Nephron (organoid): ENCODE data around the gene RNASE8.

Experiments
- H3K27ac Mint-ChIP-seq, 3 experiments: 2 replicates each; pipeline ENCODE4 v1.8.0; 2020; ENCODE audit warnings: mixed read lengths in 3 of 3, mild to moderate bottlenecking in 2 of 3, moderate library complexity in 1 of 3
- H3K27me3 Mint-ChIP-seq: 2 replicates; pipeline ENCODE4 v1.8.0; 2021; ENCODE audit warnings: low read depth, mild to moderate bottlenecking, moderate library complexity, mixed read lengths
- H3K36me3 Mint-ChIP-seq: 2 replicates; pipeline ENCODE4 v1.8.0; 2020; ENCODE audit warnings: low read depth, mixed read lengths
- H3K4me1 Mint-ChIP-seq: 2 replicates; pipeline ENCODE4 v1.8.0; 2020; ENCODE audit warnings: mixed read lengths
- H3K4me3 Mint-ChIP-seq, 3 experiments: 2 replicates each; pipeline ENCODE4 v1.8.0; 2020; ENCODE audit warnings: mild to moderate bottlenecking in 3 of 3, mixed read lengths in 3 of 3, moderate library complexity in 2 of 3
- H3K9me3 Mint-ChIP-seq: 2 replicates; pipeline ENCODE4 v1.8.0; 2020; ENCODE audit warnings: mixed read lengths
- TF ChIP-seq, protein P1 (sequence below), 3 experiments: fragments of 200-600 bp; sonication (generic); IDR thresholded peaks; one replicate each; pipeline ENCODE4 v1.5.0; 2021; ENCODE audit warnings: antibody characterized with exemption in 3 of 3; ENCODE audit not compliant: unreplicated experiment in 3 of 3

Gene RNASE8

DNA sequence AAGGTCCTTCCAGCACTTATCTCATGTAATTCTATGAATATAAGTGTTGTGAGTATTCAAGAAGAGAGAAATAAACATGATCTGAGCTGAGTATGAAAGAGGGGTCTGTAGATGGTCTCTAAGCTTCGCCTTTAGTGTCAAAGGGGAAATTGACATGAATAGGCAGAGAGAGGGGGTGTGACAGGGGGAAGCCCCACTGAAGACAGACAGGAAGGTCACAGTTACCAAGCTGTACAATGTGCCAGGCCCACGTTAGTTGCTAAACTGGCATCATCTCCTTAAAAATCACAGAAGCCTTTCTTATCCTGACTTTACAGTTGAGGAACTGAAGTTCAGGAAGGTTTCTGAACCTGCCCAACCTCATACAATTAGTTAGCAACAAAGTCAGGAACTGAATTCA is 20.1 kb downstream of the RNASE8 start:
- H3K4me1 Mint-ChIP-seq: peaks cover 15% of the 10 kb centered on the region
- no peaks in the 10 kb centered on the region for H3K27me3 Mint-ChIP-seq
- H3K27ac Mint-ChIP-seq: peak overlapping the region in 1 of 3 experiments; percentile 11
- H3K36me3 Mint-ChIP-seq: peaks cover 80% of the 10 kb centered on the region
- no peaks in the 10 kb centered on the region for H3K9me3 Mint-ChIP-seq
- TF ChIP-seq, protein P1, sequence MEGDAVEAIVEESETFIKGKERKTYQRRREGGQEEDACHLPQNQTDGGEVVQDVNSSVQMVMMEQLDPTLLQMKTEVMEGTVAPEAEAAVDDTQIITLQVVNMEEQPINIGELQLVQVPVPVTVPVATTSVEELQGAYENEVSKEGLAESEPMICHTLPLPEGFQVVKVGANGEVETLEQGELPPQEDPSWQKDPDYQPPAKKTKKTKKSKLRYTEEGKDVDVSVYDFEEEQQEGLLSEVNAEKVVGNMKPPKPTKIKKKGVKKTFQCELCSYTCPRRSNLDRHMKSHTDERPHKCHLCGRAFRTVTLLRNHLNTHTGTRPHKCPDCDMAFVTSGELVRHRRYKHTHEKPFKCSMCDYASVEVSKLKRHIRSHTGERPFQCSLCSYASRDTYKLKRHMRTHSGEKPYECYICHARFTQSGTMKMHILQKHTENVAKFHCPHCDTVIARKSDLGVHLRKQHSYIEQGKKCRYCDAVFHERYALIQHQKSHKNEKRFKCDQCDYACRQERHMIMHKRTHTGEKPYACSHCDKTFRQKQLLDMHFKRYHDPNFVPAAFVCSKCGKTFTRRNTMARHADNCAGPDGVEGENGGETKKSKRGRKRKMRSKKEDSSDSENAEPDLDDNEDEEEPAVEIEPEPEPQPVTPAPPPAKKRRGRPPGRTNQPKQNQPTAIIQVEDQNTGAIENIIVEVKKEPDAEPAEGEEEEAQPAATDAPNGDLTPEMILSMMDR (IDR thresholded peaks at IDR 0.05; ENCODE audit: unreplicated experiment in 3 of 3): no peak
- H3K4me3 Mint-ChIP-seq: no peak overlapping the region

DNA sequence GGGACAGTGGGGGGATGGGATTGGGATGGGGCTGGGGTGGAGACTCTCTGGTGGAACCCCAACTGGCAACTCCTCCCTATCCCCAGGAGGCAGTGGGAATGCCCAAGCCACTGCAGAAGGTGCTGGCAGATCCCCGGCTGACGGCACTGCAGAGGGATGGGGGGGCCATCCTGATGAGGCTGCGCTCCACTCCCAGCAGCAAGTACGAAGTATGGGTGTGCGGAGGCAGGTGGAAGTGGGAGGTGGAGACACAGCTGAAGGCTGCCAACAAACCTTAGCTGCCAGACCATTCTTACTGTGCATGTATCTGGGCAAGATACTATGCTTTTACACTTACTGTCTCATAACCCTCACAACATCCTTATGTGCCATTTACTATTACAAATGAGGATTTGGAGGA is 20.7 kb downstream of the RNASE8 start:
- Mint-ChIP-seq H3K4me3 (no peak overlapping the region), H3K9me3 (no peaks in the 10 kb centered on the region), H3K27ac (no peak overlapping the region), H3K4me1 (peaks cover 12% of the 10 kb centered on the region), H3K36me3 (peaks cover 82% of the 10 kb centered on the region), H3K27me3 (no peaks in the 10 kb centered on the region)
- TF ChIP-seq, protein P1 (IDR thresholded peaks at IDR 0.05; ENCODE audit: unreplicated experiment in 3 of 3): no peak

DNA sequence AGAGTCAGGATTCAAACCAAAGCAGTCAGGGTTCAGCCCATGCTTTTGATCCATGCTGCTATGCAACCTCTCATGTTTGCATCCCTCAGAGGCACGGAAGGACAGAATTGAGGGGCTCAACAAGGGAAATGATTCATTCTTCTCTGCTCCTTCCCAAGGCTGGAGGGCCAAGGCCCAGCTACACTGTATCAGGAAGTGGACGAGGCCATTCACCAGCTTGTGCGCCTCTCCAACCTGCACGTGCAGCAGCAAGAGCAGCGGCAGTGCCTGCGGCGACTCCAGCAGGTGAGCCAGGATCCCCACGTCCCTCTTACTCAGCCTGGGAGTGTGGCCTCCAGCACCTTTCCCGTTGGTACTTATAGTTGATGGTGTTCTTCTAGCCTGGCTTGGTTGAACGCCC is 21.1 kb downstream of the RNASE8 start:
- no peak overlapping the region for H3K4me3 Mint-ChIP-seq
- H3K4me1 Mint-ChIP-seq: peaks cover 7% of the 10 kb centered on the region
- TF ChIP-seq, protein P1 (IDR thresholded peaks at IDR 0.05; ENCODE audit: unreplicated experiment in 3 of 3): no peak
- H3K27ac Mint-ChIP-seq: no peak overlapping the region
- H3K36me3 Mint-ChIP-seq: peaks cover 78% of the 10 kb centered on the region
- H3K27me3 Mint-ChIP-seq: no peaks in the 10 kb centered on the region
- H3K9me3 Mint-ChIP-seq: no peaks in the 10 kb centered on the region

DNA sequence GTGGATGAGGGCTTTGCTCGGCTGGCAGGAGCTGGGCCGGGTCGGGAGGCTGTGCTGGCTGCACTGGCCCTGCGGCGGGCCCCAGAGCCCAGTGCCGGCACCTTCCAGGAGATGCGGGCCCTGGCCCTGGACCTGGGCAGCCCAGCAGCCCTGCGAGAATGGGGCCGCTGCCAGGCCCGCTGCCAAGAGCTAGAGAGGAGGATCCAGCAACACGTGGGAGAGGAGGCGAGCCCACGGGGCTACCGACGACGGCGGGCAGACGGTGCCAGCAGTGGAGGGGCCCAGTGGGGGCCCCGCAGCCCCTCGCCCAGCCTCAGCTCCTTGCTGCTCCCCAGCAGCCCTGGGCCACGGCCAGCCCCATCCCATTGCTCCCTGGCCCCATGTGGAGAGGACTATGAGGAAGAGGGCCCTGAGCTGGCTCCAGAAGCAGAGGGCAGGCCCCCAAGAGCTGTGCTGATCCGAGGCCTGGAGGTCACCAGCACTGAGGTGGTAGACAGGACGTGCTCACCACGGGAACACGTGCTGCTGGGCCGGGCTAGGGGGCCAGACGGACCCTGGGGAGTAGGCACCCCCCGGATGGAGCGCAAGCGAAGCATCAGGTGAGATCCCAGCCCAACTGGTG is 24.0 kb downstream of the RNASE8 start:
- peaks cover 78% of the 10 kb centered on the region for H3K36me3 Mint-ChIP-seq
- H3K9me3 Mint-ChIP-seq: no peaks in the 10 kb centered on the region
- no peaks in the 10 kb centered on the region for H3K27me3 Mint-ChIP-seq
- H3K4me1 Mint-ChIP-seq: peaks cover 3% of the 10 kb centered on the region
- H3K27ac Mint-ChIP-seq: no peak overlapping the region
- H3K4me3 Mint-ChIP-seq: no peak overlapping the region
- TF ChIP-seq, protein P1 (IDR thresholded peaks at IDR 0.05; ENCODE audit: unreplicated experiment in 3 of 3): no peak

DNA sequence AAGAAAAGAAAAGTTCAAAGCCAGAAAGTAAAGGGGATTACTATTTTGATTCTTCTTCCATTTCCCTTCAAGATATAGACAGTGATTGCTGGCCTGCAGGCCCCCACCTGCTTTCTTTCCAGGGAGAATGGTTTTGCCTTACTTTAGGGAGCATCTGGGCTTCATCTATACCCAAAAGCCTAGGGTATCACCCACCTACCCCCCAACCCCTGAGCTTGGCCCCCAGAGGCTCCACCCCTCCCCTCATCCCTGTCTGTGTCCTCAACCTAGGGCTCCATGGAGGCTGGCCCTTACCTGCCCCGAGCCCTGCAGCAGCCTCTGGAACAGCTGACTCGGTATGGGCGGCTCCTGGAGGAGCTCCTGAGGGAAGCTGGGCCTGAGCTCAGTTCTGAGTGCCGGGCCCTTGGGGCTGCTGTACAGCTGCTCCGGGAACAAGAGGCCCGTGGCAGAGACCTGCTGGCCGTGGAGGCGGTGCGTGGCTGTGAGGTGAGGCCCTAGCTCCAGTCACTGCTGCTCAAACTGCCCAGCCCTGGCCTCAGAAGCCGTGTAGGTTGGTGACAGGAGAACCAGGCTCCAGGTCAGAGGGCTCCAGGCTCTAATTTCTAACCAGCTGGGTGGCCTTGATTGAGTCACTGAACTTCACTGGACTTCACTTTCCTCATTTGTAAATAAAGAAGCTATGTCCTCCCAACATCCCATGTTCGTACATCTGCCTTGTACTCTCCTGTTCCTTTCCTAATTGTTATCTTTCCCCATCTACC is 26.1 kb downstream of the RNASE8 start:
- TF ChIP-seq, protein P1 (IDR thresholded peaks at IDR 0.05; ENCODE audit: unreplicated experiment in 3 of 3): no peak
- Mint-ChIP-seq H3K36me3 (peaks cover 78% of the 10 kb centered on the region), H3K27me3 (no peaks in the 10 kb centered on the region), H3K9me3 (no peaks in the 10 kb centered on the region), H3K4me3 (no peak overlapping the region), H3K27ac (no peak overlapping the region), H3K4me1 (peaks cover 5% of the 10 kb centered on the region)

DNA sequence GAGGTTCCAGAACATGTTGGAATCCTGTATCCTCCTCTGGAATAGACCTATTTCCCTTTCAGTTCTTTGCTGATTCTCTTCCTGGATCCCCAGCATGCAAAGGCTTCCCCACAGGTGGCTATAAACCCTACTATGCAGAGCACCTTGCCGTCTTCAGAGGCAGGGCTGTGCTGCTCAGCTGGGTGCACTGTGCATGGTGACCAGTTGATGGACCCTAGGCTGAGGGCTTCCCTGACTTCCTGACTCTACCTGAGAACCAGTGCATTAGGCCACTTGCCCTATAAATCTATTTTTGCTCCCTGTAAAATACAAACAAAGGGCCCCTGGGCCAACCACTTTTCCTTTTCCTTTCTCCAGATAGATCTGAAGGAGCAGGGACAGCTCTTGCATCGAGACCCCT is 26.8 kb downstream of the RNASE8 start:
- peaks cover 5% of the 10 kb centered on the region for H3K4me1 Mint-ChIP-seq
- H3K4me3 Mint-ChIP-seq: no peak overlapping the region
- TF ChIP-seq, protein P1 (IDR thresholded peaks at IDR 0.05; ENCODE audit: unreplicated experiment in 3 of 3): no peak
- no peaks in the 10 kb centered on the region for H3K9me3 Mint-ChIP-seq
- H3K36me3 Mint-ChIP-seq: peaks cover 78% of the 10 kb centered on the region
- H3K27ac Mint-ChIP-seq: no peak overlapping the region
- H3K27me3 Mint-ChIP-seq: no peaks in the 10 kb centered on the region
